ENCODE results near the gene CCR5AS.
A peak's percentile ranks its signal among the peaks of the same experiment; 100 is the strongest.

CCR5AS gene

DNA sequence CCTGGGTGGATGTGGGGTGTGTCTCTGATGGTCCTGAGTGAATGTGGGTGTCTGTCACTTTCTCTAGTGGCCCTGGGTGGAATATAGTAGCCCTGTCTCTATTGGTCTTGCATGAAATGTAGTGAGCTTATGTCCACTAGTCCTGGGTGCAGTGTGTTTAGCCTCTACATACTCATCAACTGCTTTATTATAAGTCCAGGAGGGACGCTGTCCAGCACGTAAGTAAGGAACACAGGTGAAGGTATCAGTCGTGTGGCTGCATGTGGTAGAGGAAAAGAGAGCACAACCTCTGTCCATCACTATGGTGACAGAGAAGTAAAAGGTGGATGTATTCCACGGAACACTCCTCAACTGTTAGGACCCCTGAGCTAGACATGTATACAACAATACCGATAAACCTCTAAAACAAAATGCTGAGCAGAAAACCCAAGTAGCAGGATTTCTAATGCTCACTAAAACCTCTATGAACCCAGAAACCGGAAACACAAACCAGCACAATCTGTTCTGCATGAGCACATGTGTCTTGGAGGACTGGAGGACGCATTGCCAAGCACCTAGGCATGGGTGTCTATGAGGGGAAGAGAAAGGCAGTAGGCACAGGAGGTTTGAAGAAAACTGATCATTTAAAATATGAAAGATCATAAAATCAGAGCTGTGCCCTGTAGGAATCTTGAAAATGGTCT, 46.8 kb upstream of the CCR5AS start:
- H3K4me1 ChIP-seq = no peaks in the 10 kb centered on the region
- no peaks in the 10 kb centered on the region for H3K27me3 ChIP-seq
- H3K36me3 ChIP-seq = no peaks in the 10 kb centered on the region
- no peak overlapping the region for H3K27ac ChIP-seq
- no peak overlapping the region for H3K4me3 ChIP-seq
- no peak for DNase-seq (ENCODE audit: low spot score in 2 of 2)
- H3K9me3 ChIP-seq = no peaks in the 10 kb centered on the region
- TF ChIP-seq, protein P1, sequence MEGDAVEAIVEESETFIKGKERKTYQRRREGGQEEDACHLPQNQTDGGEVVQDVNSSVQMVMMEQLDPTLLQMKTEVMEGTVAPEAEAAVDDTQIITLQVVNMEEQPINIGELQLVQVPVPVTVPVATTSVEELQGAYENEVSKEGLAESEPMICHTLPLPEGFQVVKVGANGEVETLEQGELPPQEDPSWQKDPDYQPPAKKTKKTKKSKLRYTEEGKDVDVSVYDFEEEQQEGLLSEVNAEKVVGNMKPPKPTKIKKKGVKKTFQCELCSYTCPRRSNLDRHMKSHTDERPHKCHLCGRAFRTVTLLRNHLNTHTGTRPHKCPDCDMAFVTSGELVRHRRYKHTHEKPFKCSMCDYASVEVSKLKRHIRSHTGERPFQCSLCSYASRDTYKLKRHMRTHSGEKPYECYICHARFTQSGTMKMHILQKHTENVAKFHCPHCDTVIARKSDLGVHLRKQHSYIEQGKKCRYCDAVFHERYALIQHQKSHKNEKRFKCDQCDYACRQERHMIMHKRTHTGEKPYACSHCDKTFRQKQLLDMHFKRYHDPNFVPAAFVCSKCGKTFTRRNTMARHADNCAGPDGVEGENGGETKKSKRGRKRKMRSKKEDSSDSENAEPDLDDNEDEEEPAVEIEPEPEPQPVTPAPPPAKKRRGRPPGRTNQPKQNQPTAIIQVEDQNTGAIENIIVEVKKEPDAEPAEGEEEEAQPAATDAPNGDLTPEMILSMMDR (IDR thresholded peaks at IDR 0.05) = no peak
- intact Hi-C loops (cut with DNase I) = no loop called here

DNA sequence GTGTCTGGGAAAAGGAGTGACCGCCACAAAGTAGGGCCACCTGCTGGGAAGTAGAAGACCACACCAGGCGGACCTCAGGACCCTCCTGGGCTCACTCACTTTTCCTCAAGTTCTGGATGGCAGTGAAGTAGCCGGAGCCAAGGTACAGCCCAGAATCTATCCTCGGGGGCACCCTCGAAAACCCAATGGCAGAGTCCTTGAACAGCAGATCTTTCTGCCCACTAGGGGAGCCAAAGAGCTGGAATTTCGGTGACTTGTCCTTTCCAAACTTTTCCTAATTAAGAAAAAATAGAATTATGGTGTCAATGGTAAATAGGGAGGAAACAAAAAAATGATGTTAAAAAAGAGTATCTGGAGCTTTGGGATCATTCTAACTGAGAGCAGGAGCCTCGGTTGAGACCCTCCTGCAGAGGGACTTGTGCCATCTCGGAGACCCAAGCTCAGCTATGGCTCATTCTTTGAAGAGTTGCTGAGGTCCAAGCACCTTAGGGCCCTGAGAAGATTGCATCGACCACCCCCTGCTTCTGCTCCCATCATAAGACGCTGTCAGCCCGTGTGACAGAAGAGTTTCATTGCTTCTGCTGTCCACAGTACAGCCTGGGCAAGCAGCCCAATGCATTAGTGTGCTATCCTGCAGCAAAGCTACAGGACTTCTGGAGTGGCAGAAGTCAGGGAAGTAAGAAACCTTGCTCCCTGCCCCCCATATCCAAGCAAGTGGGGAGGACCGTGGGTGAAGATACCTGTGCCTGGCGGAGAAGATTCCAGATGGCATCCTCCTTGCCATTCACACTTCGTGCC, 43.1 kb upstream of the CCR5AS start:
- H3K36me3 ChIP-seq = no peaks in the 10 kb centered on the region
- intact Hi-C loops (cut with DNase I) = no loop called here
- no peaks in the 10 kb centered on the region for H3K27me3 ChIP-seq
- H3K9me3 ChIP-seq = no peaks in the 10 kb centered on the region
- H3K4me3 ChIP-seq = no peak overlapping the region
- H3K27ac ChIP-seq = no peak overlapping the region
- no peak for DNase-seq (ENCODE audit: low spot score in 2 of 2)
- H3K4me1 ChIP-seq = no peaks in the 10 kb centered on the region
- TF ChIP-seq, protein P1 (IDR thresholded peaks at IDR 0.05) = peak in 2 of 3 experiments; percentile 23 to 35

DNA sequence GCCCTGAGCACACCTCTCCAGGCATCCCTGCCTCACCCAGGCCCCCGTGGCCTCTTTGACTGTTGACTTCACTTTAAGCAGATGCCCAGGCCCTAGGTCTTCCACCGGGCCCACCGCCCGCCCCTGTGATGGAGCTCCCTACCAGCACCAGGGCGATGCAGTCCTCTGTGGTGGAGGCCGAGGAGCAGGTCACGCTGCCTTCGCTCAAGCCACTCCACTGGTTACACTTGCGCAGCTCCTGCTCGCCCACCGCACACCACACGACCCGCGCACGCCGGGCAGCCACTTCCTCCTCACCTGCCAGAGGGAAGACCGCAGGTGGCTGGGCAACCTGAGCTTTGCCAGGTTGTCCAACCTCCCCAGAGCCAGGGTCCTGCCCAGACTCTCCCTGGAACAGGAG, 41.9 kb upstream of the CCR5AS start:
- no peaks in the 10 kb centered on the region for H3K4me1 ChIP-seq
- DNase-seq (ENCODE audit: low spot score in 2 of 2) = no peak
- no peaks in the 10 kb centered on the region for H3K9me3 ChIP-seq
- H3K36me3 ChIP-seq = no peaks in the 10 kb centered on the region
- intact Hi-C loops (cut with DNase I) = no loop called here
- no peak overlapping the region for H3K4me3 ChIP-seq
- no peaks in the 10 kb centered on the region for H3K27me3 ChIP-seq
- TF ChIP-seq, protein P1 (IDR thresholded peaks at IDR 0.05) = no peak
- H3K27ac ChIP-seq = no peak overlapping the region

- no peaks in the 10 kb centered on the region for H3K27me3 ChIP-seq
- H3K36me3 ChIP-seq = no peaks in the 10 kb centered on the region
- no peaks in the 10 kb centered on the region for H3K9me3 ChIP-seq
- H3K4me3 ChIP-seq = no peak overlapping the region
- intact Hi-C loops (cut with DNase I) = no loop called here
- no peak for DNase-seq (ENCODE audit: low spot score in 2 of 2)
- TF ChIP-seq, protein P1 (IDR thresholded peaks at IDR 0.05) = no peak
- H3K27ac ChIP-seq = no peak overlapping the region
- no peaks in the 10 kb centered on the region for H3K4me1 ChIP-seq
Measured at GRCh38 chr3:46447228-46447985, 40.5 kb upstream of the CCR5AS start.

DNA sequence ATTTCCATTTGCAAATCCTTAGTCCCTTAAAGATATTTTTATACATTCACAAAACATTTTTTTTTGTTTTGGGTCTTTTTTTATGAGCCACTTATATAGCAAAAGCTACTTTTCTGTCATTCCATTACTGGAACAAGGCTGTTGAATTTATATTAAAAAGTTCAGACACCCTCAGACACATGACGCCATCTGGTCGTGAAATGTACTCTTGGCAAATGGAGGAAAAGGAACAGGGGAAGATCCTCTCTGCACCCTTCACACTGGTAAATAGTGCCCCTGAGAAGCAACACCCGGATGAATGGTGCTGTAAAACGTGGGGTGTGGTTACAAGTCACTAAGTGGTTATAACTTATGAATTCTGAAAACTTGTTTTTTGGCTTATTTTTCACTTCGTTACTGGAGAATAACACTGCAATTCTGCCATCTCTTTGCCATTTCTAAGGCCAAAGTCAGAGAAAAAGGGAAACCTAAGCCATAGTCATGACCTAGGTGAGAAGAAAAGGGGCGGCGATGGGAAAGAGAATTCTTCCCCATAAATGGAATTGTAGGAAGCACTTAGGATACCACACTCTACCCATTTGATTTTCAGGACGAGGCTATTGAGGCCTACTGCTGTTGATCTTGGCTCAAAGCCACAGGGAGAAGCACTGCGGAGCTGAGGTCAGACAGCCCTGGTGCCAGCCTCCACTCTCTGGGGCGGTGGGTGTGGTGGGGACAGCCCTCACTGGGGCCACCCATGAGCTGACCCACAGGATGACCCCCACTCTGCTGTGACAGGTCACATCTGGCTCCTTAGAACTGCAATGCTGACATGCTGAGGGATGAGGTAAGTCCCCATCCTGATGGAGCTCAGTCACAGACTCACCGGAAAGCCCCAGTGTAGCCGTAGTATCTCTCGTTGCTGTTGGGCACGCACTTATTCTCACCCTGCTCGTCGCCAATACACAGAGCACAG, 36.0 kb upstream of the CCR5AS start:
- no peak for DNase-seq (ENCODE audit: low spot score in 2 of 2)
- TF ChIP-seq, protein P1 (IDR thresholded peaks at IDR 0.05) = peak in 2 of 3 experiments; percentile 37 to 41
- intact Hi-C loops (cut with DNase I) = no loop called here
- H3K36me3 ChIP-seq = no peaks in the 10 kb centered on the region
- no peaks in the 10 kb centered on the region for H3K27me3 ChIP-seq
- no peak overlapping the region for H3K27ac ChIP-seq
- H3K4me3 ChIP-seq = no peak overlapping the region
- no peaks in the 10 kb centered on the region for H3K4me1 ChIP-seq
- no peaks in the 10 kb centered on the region for H3K9me3 ChIP-seq

Measured in ascending aorta (tissue), 2 donors.